OCI-LY3 (cell line): ENCODE data around the gene ASPRV1.

Source experiments
- H2AFZ ChIP-seq: fragments of 200-600, 300-600 bp; shearing (Covaris generic); 2 replicates; pipeline ENCODE4 v1.6.0; 2014; ENCODE audit warnings: antibody characterized with exemption, low read depth, low read length
- H3K27ac ChIP-seq: fragments of 200-600, 300-600 bp; sonication (generic); 2 replicates; pipeline ENCODE4 v1.5.1; 2014; ENCODE audit warnings: mild to moderate bottlenecking, low read length, moderate library complexity, mixed read lengths
- H3K27me3 ChIP-seq: fragments of 200-600, 300-600 bp; sonication (generic); 2 replicates; pipeline ENCODE4 v1.6.1; 2014; ENCODE audit warnings: low read depth, low read length, mixed read lengths
- H3K36me3 ChIP-seq: fragments of 200-600, 300-600 bp; sonication (generic); replicated peaks from 2 replicates; pipeline ENCODE3; 2014; ENCODE audit warnings: low read depth, low read length, mixed read lengths
- H3K4me1 ChIP-seq: fragments of 300-600, 200-600 bp; sonication (generic); 2 replicates; pipeline ENCODE4 v1.6.1; 2014; ENCODE audit warnings: low read length, mixed read lengths
- H3K4me2 ChIP-seq: fragments of 200-600, 300-600 bp; sonication (generic); 2 replicates; pipeline ENCODE4 v1.6.1; 2014; ENCODE audit warnings: low read length, mixed read lengths
- H3K4me3 ChIP-seq: fragments of 300-600, 200-600 bp; sonication (generic); 2 replicates; pipeline ENCODE4 v1.5.1; 2014; ENCODE audit warnings: antibody characterized with exemption, mild to moderate bottlenecking, low read length, moderate library complexity
- H3K79me2 ChIP-seq: fragments of 300-600, 200-600 bp; shearing (Covaris generic); 2 replicates; pipeline ENCODE4 v1.6.1; 2014; ENCODE audit warnings: mild to moderate bottlenecking, low read length, mixed read lengths
- H3K9ac ChIP-seq: fragments of 300-600, 200-600 bp; shearing (Covaris generic); 2 replicates; pipeline ENCODE4 v1.6.0; 2014; ENCODE audit warnings: mild to moderate bottlenecking, low read length, moderate library complexity
- H3K9me3 ChIP-seq: fragments of 200-600, 300-600 bp; shearing (Covaris generic); 2 replicates; pipeline ENCODE4 v1.6.1; 2014; ENCODE audit warnings: low read length, mixed read lengths; ENCODE audit not compliant: insufficient read depth
- H4K20me1 ChIP-seq: fragments of 200-600, 300-600 bp; sonication (generic); 2 replicates; pipeline ENCODE4 v1.6.1; 2016; ENCODE audit warnings: low read length, mixed read lengths; ENCODE audit not compliant: insufficient read depth
- EZH2phosphoT487 ChIP-seq: fragments of 200-600 bp; shearing (Covaris generic); IDR thresholded peaks from 2 replicates; pipeline ENCODE4 v1.6.1; 2018; ENCODE audit warnings: antibody characterized with exemption, mixed run types, low read depth
- TF ChIP-seq, protein P1 (sequence below): fragments of 200-600, 300-600 bp; sonication (generic); IDR thresholded peaks from 2 replicates; pipeline ENCODE4 v1.5.1; 2014; ENCODE audit warnings: antibody characterized with exemption, low read length, low read depth

The ASPRV1 gene

DNA sequence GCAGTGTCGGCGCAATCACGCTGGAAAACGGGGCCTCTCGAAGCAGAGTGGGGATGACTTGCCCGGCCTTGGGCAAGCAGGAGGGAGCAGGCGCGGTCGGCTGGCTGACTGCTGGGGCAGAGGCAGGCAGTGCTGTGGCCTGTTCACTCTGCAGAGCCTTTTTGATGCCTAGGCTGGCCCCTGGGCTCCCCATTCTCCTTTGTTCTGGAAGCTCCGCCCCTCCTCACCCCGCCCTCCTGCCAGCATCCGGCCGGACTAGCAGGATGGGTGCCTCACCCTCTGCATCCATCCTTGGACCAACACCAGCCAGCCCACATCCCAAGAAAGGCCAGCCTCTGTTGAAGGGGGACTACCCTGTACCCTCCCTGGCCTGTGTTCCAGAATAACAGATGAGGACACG, at the start of gene ASPRV1:
ASPRV1 (minus strand) TSS at position 136 of the 400 bp plus-strand sequence. CDS start 195 bp downstream, outside the sequence.
- Histone ChIP-seq H3K27ac (no peak within 1 kb of the TSS), H3K9ac (no peak within 1 kb of the TSS), H4K20me1 (no peaks in the 10 kb centered on the region), H3K4me1 (peaks cover 9% of the 10 kb centered on the region), H3K36me3 (no peaks in the 10 kb centered on the region), H3K79me2 (no peaks in the 10 kb centered on the region), H3K4me3 (no peak within 1 kb of the TSS), H2AFZ (no peak within 1 kb of the TSS), H3K27me3 (peaks cover 9% of the 10 kb centered on the region), H3K9me3 (no peaks in the 10 kb centered on the region), H3K4me2 (no peak within 1 kb of the TSS)
- TF ChIP-seq, protein P1, sequence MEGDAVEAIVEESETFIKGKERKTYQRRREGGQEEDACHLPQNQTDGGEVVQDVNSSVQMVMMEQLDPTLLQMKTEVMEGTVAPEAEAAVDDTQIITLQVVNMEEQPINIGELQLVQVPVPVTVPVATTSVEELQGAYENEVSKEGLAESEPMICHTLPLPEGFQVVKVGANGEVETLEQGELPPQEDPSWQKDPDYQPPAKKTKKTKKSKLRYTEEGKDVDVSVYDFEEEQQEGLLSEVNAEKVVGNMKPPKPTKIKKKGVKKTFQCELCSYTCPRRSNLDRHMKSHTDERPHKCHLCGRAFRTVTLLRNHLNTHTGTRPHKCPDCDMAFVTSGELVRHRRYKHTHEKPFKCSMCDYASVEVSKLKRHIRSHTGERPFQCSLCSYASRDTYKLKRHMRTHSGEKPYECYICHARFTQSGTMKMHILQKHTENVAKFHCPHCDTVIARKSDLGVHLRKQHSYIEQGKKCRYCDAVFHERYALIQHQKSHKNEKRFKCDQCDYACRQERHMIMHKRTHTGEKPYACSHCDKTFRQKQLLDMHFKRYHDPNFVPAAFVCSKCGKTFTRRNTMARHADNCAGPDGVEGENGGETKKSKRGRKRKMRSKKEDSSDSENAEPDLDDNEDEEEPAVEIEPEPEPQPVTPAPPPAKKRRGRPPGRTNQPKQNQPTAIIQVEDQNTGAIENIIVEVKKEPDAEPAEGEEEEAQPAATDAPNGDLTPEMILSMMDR: no peak
- TF ChIP-seq EZH2phosphoT487: no peak

DNA sequence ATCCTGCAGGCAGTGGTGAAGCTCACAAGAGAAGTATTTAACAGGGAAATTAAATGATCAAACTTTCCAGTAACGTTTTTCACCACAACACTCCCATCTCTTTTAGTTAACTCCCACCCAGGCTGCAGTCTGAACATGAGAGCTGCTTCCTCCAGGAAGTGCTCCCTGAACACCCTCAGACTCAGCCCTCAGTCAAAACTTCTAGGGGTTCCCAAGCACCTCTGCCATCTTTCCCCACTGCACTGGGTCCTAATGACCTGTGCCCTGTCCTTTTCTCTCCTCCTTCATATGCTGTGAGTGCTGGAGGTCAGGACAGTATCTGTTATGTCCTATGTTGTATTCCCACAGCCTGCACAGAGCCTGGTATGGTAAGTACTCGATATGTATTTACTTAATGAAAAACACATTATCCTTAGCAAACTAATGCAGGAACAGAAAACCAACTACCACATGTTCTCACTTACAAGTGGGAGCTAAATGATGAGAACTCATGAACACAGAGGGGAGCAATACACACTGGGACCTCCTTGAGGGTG, 49.2 kb upstream of the ASPRV1 start:
- H3K27ac ChIP-seq: no peak overlapping the region
- H2AFZ ChIP-seq: peak overlapping the region; percentile 81; the same call in 1 of the 2 replicates
- TF ChIP-seq EZH2phosphoT487: no peak
- TF ChIP-seq, protein P1: no peak
- no peaks in the 10 kb centered on the region for H3K9me3 ChIP-seq
- no peak overlapping the region for H3K9ac ChIP-seq
- H3K4me1 ChIP-seq: peaks cover 12% of the 10 kb centered on the region
- no peaks in the 10 kb centered on the region for H3K27me3 ChIP-seq
- H3K4me3 ChIP-seq: peak overlapping the region; percentile 3; the same call in 1 of the 2 replicates
- H3K36me3 ChIP-seq: no peaks in the 10 kb centered on the region
- H3K79me2 ChIP-seq: no peaks in the 10 kb centered on the region
- H4K20me1 ChIP-seq: no peaks in the 10 kb centered on the region
- peak overlapping the region; percentile 53 for H3K4me2 ChIP-seq

DNA sequence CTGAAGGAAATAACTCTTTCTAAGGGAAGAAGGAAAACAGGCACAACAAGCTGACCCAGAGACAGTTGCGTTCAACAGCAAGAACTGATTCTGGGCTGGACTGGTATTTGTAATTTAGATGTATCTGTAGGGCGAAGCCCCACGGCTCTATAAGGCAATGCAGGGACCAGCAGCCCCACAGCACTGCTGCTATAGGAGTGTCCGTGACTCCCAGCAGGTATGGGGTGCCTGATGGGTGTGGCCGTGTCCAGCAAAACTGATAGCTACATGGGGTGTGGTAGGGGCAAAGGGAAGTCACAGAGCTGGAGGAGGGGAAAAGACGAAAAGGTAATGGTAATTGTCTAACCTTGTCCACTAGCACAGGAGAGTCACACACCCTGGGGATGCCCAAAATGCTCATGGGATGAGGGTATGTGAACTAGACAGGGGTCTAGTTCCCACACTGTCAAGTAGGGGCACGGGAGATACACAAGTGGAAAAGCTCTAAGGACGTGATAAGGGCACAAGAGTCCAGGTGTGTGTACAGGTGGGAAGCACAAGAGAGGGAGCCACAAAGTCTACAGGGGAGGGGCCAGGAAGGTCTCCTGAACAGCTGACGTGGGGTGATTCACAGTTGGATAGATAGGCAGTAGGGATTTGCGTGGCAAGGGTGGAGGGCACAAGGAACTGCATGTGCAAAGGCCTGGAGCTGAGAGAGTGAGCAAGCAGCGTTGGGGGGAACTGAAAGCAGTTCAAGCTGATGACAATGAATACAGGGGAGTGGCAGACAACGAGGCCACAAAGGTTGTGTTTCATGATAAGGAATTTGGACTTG, 48.5 kb upstream of the ASPRV1 start:
- Histone ChIP-seq H2AFZ (peak overlapping the region; percentile 81; the same call in 1 of the 2 replicates), H3K27ac (no peak overlapping the region), H3K27me3 (no peaks in the 10 kb centered on the region), H3K4me3 (peak overlapping the region; percentile 3; the same call in 1 of the 2 replicates), H3K9me3 (no peaks in the 10 kb centered on the region), H3K4me2 (peak overlapping the region; percentile 53), H3K4me1 (peaks cover 12% of the 10 kb centered on the region), H4K20me1 (no peaks in the 10 kb centered on the region), H3K9ac (no peak overlapping the region), H3K36me3 (no peaks in the 10 kb centered on the region), H3K79me2 (no peaks in the 10 kb centered on the region)
- TF ChIP-seq, protein P1: no peak
- TF ChIP-seq EZH2phosphoT487: no peak

DNA sequence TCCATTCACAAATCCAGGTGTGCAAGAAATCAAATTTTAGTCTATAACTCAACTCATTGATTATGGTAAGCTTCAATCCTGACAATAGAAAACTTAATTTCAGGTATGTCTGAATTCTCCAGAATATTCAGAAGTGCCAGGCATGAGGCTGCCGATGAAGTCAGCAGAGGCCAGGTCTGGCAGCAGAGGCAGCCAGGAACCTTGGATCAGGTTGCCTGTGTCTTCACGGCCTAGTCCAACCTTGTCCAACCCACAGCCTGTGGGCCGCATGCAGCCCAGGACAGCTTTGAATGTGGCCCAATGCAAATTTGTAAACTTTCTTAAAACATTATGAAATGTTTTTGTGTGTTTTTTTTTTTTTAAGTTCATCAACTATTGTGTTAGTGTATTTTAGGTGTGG, 46.9 kb upstream of the ASPRV1 start:
- no peak overlapping the region for H3K4me3 ChIP-seq
- H3K9ac ChIP-seq: no peak overlapping the region
- H4K20me1 ChIP-seq: no peaks in the 10 kb centered on the region
- no peaks in the 10 kb centered on the region for H3K36me3 ChIP-seq
- TF ChIP-seq EZH2phosphoT487: no peak
- TF ChIP-seq, protein P1: no peak
- H2AFZ ChIP-seq: no peak overlapping the region
- no peak overlapping the region for H3K27ac ChIP-seq
- no peaks in the 10 kb centered on the region for H3K9me3 ChIP-seq
- no peak overlapping the region for H3K4me2 ChIP-seq
- no peaks in the 10 kb centered on the region for H3K79me2 ChIP-seq
- H3K4me1 ChIP-seq: peaks cover 12% of the 10 kb centered on the region
- H3K27me3 ChIP-seq: no peaks in the 10 kb centered on the region
